Transverse colon (tissue), 4 donors: ENCODE data around the gene GAREM1. TPM values are rescaled to one million over a fixed set of nuclear protein-coding genes. Genes with fewer than 3 reads are reported as not detected.

Source experiments
- DNase-seq: peaks from one replicate; pipeline ENCODE4 v3.0.0-alpha.2; 2019
- H3K27ac ChIP-seq, 4 donors: fragments of 200-600 bp; sonication (generic); 2 replicates each; pipeline ENCODE4 v1.5.1; 2016 to 2018; ENCODE audit warnings: inconsistent platforms in 4 of 4
- H3K27me3 ChIP-seq: fragments of 200-600 bp; sonication (generic); 2 replicates; pipeline ENCODE4 v1.5.1; 2017; ENCODE audit warnings: inconsistent platforms
- H3K36me3 ChIP-seq, 4 donors: fragments of 200-600 bp; sonication (generic); 2 replicates each; pipeline ENCODE4 v1.5.1; 2017 to 2019; ENCODE audit warnings: inconsistent platforms in 4 of 4
- H3K4me1 ChIP-seq, 4 donors: fragments of 200-600 bp; sonication (generic); 2 replicates each; pipeline ENCODE4 v1.5.1; 2017 to 2020; ENCODE audit warnings: inconsistent platforms in 4 of 4
- H3K4me3 ChIP-seq, 4 donors: fragments of 200-600 bp; sonication (generic); 1 replicate in 1 of 4; 2 replicates in 3 of 4; pipeline versions ENCODE4 v1.5.1 to v1.6.1; 2017 to 2019; ENCODE audit warnings: inconsistent platforms in 4 of 4
- H3K9me3 ChIP-seq, 2 donors: fragments of 200-600 bp; sonication (generic); 2 replicates each; pipeline ENCODE4 v1.5.1; 2017 to 2019; ENCODE audit warnings: inconsistent platforms in 2 of 2
- CTCF ChIP-seq, 5 experiments: fragments of 200-600 bp in 3 of 5; fragments of 450-650 bp in 2 of 5; sonication (generic) in 3 of 5; IDR thresholded peaks; 1 replicate in 2 of 5; 2 replicates in 3 of 5; pipeline ENCODE4 v1.5.1; 2016 to 2017; ENCODE audit warnings: antibody characterized with exemption in 5 of 5, inconsistent platforms in 3 of 5, mild to moderate bottlenecking in 2 of 5, moderate library complexity in 1 of 5
- EP300 ChIP-seq: sonication (generic); formaldehyde crosslinking; IDR thresholded peaks from one replicate; pipeline ENCODE4 v1.6.1; 2017; ENCODE audit warnings: antibody characterized with exemption, low read depth
- POLR2A ChIP-seq: fragments of 450-650 bp; IDR thresholded peaks from one replicate; pipeline ENCODE4 v1.6.1; 2016; ENCODE audit warnings: antibody characterized with exemption, mild to moderate bottlenecking, moderate library complexity
- POLR2AphosphoS5 ChIP-seq, 3 donors: sonication (generic); formaldehyde crosslinking; IDR thresholded peaks; one replicate each; pipeline ENCODE4 v1.6.1; 2016; ENCODE audit warnings: antibody characterized with exemption in 3 of 3
- WGBS, 2 donors: methylation state at CpG; one replicate each; pipeline ENCODE4 v1.1.5; 2018; ENCODE audit warnings: low coverage in 1 of 2; 5-methylcytosine and 5-hydroxymethylcytosine counted together
- in situ Hi-C, 4 donors: fragments of 200-750 bp; cut with MboI; loops; one replicate each; pipeline versions ENCODE4 v1.15.0 to v1.15.1; 2017; ENCODE audit warnings: low sequenced_read_pairs in 3 of 4, low pct_ligation_motif_present in 1 of 4, low pct_unique_long_range_greater_than_20kb in 1 of 4
- intact Hi-C: fragments of 100-400 bp; cut with DNase I; formaldehyde crosslinking; loops from one replicate; pipeline ENCODE4 v1.15.1; 2023; ENCODE audit warnings: low total_unique reads
- total RNA-seq, 4 donors: library from RNA; depleted of rRNA; stranded (reverse); fragments of >200 nt; gene quantifications; one replicate each; pipeline ENCODE4 v1.1.0, GENCODE V29; 2016

The GAREM1 gene
- total RNA-seq, 4 donors from 2014 or later, result 7.9 to 47.6 (median 25.9) TPM

GRCh38 chr18:32262092-32262491, 208.6 kb downstream of the GAREM1 start:
- no peaks in the 10 kb centered on the region for H3K9me3 ChIP-seq
- H3K4me1 ChIP-seq, result peaks cover 0 to 23% (median 9%) of the 10 kb centered on the region in 4 donors
- in situ Hi-C loops (loop anchor here in 3 of 4 donors (10.0 to 25.0 kb wide), 3 partner anchors 213 to 300 kb away; partner anchors contain the start of gene GAREM1 (in 1 of the 3)), intact Hi-C loops (no loop called here)
- H3K27me3 ChIP-seq, result no peaks in the 10 kb centered on the region
- WGBS, 2 donors, result 77 to 80% methylated on average over 1 of the region's 1 CpG
- no peak overlapping the region for H3K4me3 ChIP-seq
- no peak overlapping the region for H3K27ac ChIP-seq
- no peak for TF ChIP-seq CTCF (IDR thresholded peaks at IDR 0.05)
- TF ChIP-seq EP300, result no peak
- DNase-seq, result no peak
- no peaks in the 10 kb centered on the region for H3K36me3 ChIP-seq

GRCh38 chr18:32261003-32261402, 209.7 kb downstream of the GAREM1 start:
- 97 to 100% methylated on average over 3 to 5 of the region's 5 CpGs for WGBS, 2 donors
- in situ Hi-C loops (loop anchor here in 3 of 4 donors (10.0 to 25.0 kb wide), 3 partner anchors 214 to 301 kb away; partner anchors contain the start of gene GAREM1 (in 1 of the 3)), intact Hi-C loops (no loop called here)
- no peak for DNase-seq
- H3K27ac ChIP-seq, result no peak overlapping the region
- peaks cover 0 to 23% (median 9%) of the 10 kb centered on the region in 4 donors for H3K4me1 ChIP-seq
- no peaks in the 10 kb centered on the region for H3K9me3 ChIP-seq
- no peak overlapping the region for H3K4me3 ChIP-seq
- no peaks in the 10 kb centered on the region for H3K27me3 ChIP-seq
- TF ChIP-seq EP300, result no peak
- TF ChIP-seq CTCF (IDR thresholded peaks at IDR 0.05), result peak in 2 of 5 experiments; percentile 4 to 8
- no peaks in the 10 kb centered on the region for H3K36me3 ChIP-seq

GRCh38 chr18:32259553-32259952, 211.1 kb downstream of the GAREM1 start:
- Histone ChIP-seq H3K27me3 (no peaks in the 10 kb centered on the region), H3K36me3 (no peaks in the 10 kb centered on the region), H3K4me3 (no peak overlapping the region), H3K4me1 (peaks cover 0 to 23% (median 9%) of the 10 kb centered on the region in 4 donors), H3K9me3 (no peaks in the 10 kb centered on the region), H3K27ac (peak overlapping the region in 3 of 4 donors; percentile 5 to 57 (median 50))
- in situ Hi-C loops, result loop anchor here in 2 of 4 donors (10.0 to 25.0 kb wide), 2 partner anchors 95 to 303 kb away; no protein-coding TSS in a partner anchor
- no peak for TF ChIP-seq EP300
- peak in 1 of 3 donors; percentile 31 for TF ChIP-seq POLR2AphosphoS5 (IDR thresholded peaks at IDR 0.05)
- 20 to 54% methylated on average over 3 to 6 of the region's 6 CpGs for WGBS, 2 donors
- intact Hi-C loops, result no loop called here
- DNase-seq, result peak; percentile 77

GRCh38 chr18:32258558-32259204, 212.0 kb downstream of the GAREM1 start:
- Histone ChIP-seq H3K4me1 (peaks cover 0 to 23% (median 9%) of the 10 kb centered on the region in 4 donors), H3K36me3 (no peaks in the 10 kb centered on the region), H3K27ac (peak overlapping the region in 3 of 4 donors; percentile 5 to 57 (median 50)), H3K4me3 (no peak overlapping the region), H3K27me3 (no peaks in the 10 kb centered on the region), H3K9me3 (no peaks in the 10 kb centered on the region)
- no peak for TF ChIP-seq EP300
- no peak for TF ChIP-seq CTCF (IDR thresholded peaks at IDR 0.05)
- no peak for TF ChIP-seq POLR2AphosphoS5 (IDR thresholded peaks at IDR 0.05)
- no peak for TF ChIP-seq POLR2A
- 59 to 64% methylated on average over 3 to 5 of the region's 5 CpGs for WGBS, 2 donors
- no peak for DNase-seq
- in situ Hi-C loops (loop anchor here in 2 of 4 donors (10.0 to 25.0 kb wide), 2 partner anchors 94 to 304 kb away; no protein-coding TSS in a partner anchor), intact Hi-C loops (no loop called here)
